Kidney glomerular epithelial cell (primary cell): ENCODE data around the gene TMA7B.
"Not testable (repeated sequence)": the region's sequence is repeated elsewhere in the genome, so short reads cannot be mapped to it uniquely, and the experiment has no call there.

Experiments
- DNase-seq: peaks from one replicate; lab custom pipeline; 2025; lab: John Stamatoyannopoulos, UW

The TMA7B gene

GRCh38 chr22:39933741-39934140, 26.5 kb upstream of the TMA7B start:
- DNase-seq: no peak

- DNase-seq: no peak
Measured at GRCh38 chr22:39935116-39935515, 25.1 kb upstream of the TMA7B start.

GRCh38 chr22:39935612-39936011, 24.6 kb upstream of the TMA7B start:
- no peak for DNase-seq

GRCh38 chr22:39936523-39937145, 23.6 kb upstream of the TMA7B start:
- DNase-seq: no peak

- DNase-seq: no peak
Measured at GRCh38 chr22:39937906-39938305, 22.3 kb upstream of the TMA7B start.

- no peak for DNase-seq
Measured at GRCh38 chr22:39938509-39939111, 21.6 kb upstream of the TMA7B start.

- DNase-seq: no peak
Measured at GRCh38 chr22:39939830-39940229, 20.4 kb upstream of the TMA7B start.

- DNase-seq: no peak
Measured at GRCh38 chr22:39940757-39941305, 19.4 kb upstream of the TMA7B start.

GRCh38 chr22:39941601-39942000, 18.6 kb upstream of the TMA7B start:
- DNase-seq: no peak

GRCh38 chr22:39942439-39943230, 17.6 kb upstream of the TMA7B start:
- DNase-seq: no peak

- DNase-seq: no peak
Measured at GRCh38 chr22:39943337-39943736, 16.9 kb upstream of the TMA7B start.

GRCh38 chr22:39943953-39944872, 16.0 kb upstream of the TMA7B start:
- no peak for DNase-seq

GRCh38 chr22:39946126-39946502, 14.1 kb upstream of the TMA7B start:
- DNase-seq: no peak

GRCh38 chr22:39946503-39947219, 13.5 kb upstream of the TMA7B start:
- no peak for DNase-seq

GRCh38 chr22:39947220-39948216, 12.7 kb upstream of the TMA7B start:
- DNase-seq: no peak

- no peak for DNase-seq
Measured at GRCh38 chr22:39949964-39950737, 10.0 kb upstream of the TMA7B start.

GRCh38 chr22:39951603-39952293, 8.4 kb upstream of the TMA7B start:
- DNase-seq: not testable (repeated sequence)

- DNase-seq: no peak
Measured at GRCh38 chr22:39952347-39952746, 7.8 kb upstream of the TMA7B start.

- no peak for DNase-seq
Measured at GRCh38 chr22:39953101-39953500, 7.1 kb upstream of the TMA7B start.
